ENCODE results near the gene DAAM1.

DNA sequence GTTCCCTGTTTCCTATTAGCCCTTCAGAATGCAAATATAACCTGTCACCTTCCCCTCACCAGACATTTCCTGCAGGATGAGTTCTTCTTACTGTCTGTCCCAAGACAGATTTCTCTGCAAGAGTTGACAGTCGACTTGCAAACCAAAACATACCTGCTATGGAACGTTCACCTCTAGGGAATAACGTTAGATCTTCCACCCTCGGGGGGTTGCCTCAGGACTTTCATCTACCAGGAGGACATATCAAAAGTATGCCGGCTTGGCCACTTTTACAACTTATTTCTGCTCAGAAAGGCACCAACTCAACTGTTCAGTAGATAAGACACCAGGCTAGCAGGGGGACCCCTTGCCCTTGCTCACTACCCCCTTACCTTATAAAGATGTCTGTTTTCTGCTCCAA lies 92.5 kb downstream of the DAAM1 start:
- TF ChIP-seq, protein P1, sequence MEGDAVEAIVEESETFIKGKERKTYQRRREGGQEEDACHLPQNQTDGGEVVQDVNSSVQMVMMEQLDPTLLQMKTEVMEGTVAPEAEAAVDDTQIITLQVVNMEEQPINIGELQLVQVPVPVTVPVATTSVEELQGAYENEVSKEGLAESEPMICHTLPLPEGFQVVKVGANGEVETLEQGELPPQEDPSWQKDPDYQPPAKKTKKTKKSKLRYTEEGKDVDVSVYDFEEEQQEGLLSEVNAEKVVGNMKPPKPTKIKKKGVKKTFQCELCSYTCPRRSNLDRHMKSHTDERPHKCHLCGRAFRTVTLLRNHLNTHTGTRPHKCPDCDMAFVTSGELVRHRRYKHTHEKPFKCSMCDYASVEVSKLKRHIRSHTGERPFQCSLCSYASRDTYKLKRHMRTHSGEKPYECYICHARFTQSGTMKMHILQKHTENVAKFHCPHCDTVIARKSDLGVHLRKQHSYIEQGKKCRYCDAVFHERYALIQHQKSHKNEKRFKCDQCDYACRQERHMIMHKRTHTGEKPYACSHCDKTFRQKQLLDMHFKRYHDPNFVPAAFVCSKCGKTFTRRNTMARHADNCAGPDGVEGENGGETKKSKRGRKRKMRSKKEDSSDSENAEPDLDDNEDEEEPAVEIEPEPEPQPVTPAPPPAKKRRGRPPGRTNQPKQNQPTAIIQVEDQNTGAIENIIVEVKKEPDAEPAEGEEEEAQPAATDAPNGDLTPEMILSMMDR (conservative IDR thresholded peaks at IDR 0.05; ENCODE audit: low read length) = no peak
- no peak for TF ChIP-seq EZH2phosphoT487 (IDR thresholded peaks at IDR 0.05; ENCODE audit: borderline replicate concordance)
